Mesenchymal stem cell (in vitro differentiated cells and primary cell): ENCODE results near the gene TMEM244.
"Not testable (repeated sequence)": the region's sequence is repeated elsewhere in the genome, so short reads cannot be mapped to it uniquely, and the experiment has no call there.

ENCODE experiments used
- DNase-seq: peaks from one replicate; pipeline ENCODE4 v3.0.0-alpha.2; 2013
- H2AFZ ChIP-seq: one replicate; pipeline ENCODE4 v1.6.1; 2013; ENCODE audit warnings: low read depth, mild to moderate bottlenecking, control low read depth, inconsistent platforms, low read length, moderate library complexity
- H2AK5ac ChIP-seq: 2 replicates; pipeline ENCODE4 v1.6.1; 2013; ENCODE audit warnings: low read length, moderate library complexity, mild to moderate bottlenecking, inconsistent platforms; ENCODE audit not compliant: severe bottlenecking
- H2BK120ac ChIP-seq: one replicate; pipeline ENCODE4 v1.6.1; 2013; ENCODE audit warnings: low read depth, mild to moderate bottlenecking, inconsistent platforms, low read length, moderate library complexity
- H2BK12ac ChIP-seq, 2 experiments: one replicate each; pipeline ENCODE4 v1.6.1; 2013; ENCODE audit warnings: inconsistent platforms in 2 of 2, low read length in 2 of 2, mild to moderate bottlenecking in 2 of 2, moderate library complexity in 2 of 2, control low read depth in 1 of 2
- H2BK15ac ChIP-seq: one replicate; pipeline ENCODE4 v1.6.1; 2013; ENCODE audit warnings: mild to moderate bottlenecking, low read depth, inconsistent platforms; ENCODE audit not compliant: poor library complexity, severe bottlenecking
- H2BK5ac ChIP-seq: 2 replicates; pipeline ENCODE4 v1.6.1; 2013; ENCODE audit warnings: low read depth, mild to moderate bottlenecking, low read length, control low read depth, inconsistent platforms; ENCODE audit not compliant: poor library complexity, severe bottlenecking
- H3K14ac ChIP-seq, 2 experiments: one replicate each; pipeline ENCODE4 v1.6.1; 2013; ENCODE audit warnings: inconsistent platforms in 2 of 2, low read length in 2 of 2, control low read depth in 1 of 2, mild to moderate bottlenecking in 1 of 2, moderate library complexity in 1 of 2
- H3K18ac ChIP-seq, 2 experiments: one replicate each; pipeline ENCODE4 v1.6.1; 2013; ENCODE audit warnings: inconsistent platforms in 2 of 2, low read length in 2 of 2, control low read depth in 1 of 2, low read depth in 1 of 2, mild to moderate bottlenecking in 1 of 2
- H3K23ac ChIP-seq, 2 experiments: one replicate each; pipeline ENCODE4 v1.6.1; 2013; ENCODE audit warnings: inconsistent platforms in 2 of 2, low read length in 2 of 2, mild to moderate bottlenecking in 2 of 2, moderate library complexity in 2 of 2, control low read depth in 1 of 2
- H3K27ac ChIP-seq: 2 replicates; pipeline ENCODE4 v1.5.1; 2013; ENCODE audit warnings: mild to moderate bottlenecking, moderate library complexity, low read length, control low read depth, inconsistent platforms; ENCODE audit not compliant: poor library complexity, severe bottlenecking
- H3K27me3 ChIP-seq, 2 experiments: 2 replicates each; pipeline versions ENCODE4 v1.6.1 to v1.7.0; 2013; ENCODE audit warnings: low read length in 2 of 2, mild to moderate bottlenecking in 2 of 2, moderate library complexity in 2 of 2, control low read depth in 1 of 2, inconsistent platforms in 1 of 2; ENCODE audit not compliant: control insufficient read depth in 1 of 2, insufficient read depth in 1 of 2
- H3K36me3 ChIP-seq, 2 experiments: 2 replicates each; pipeline versions ENCODE4 v1.6.1 to v1.7.0; 2013; ENCODE audit warnings: low read length in 2 of 2, control low read depth in 1 of 2, inconsistent platforms in 1 of 2, low read depth in 1 of 2, mild to moderate bottlenecking in 1 of 2; ENCODE audit not compliant: insufficient read depth in 2 of 2, control insufficient read depth in 1 of 2
- H3K4ac ChIP-seq, 2 experiments: one replicate each; pipeline ENCODE4 v1.6.1; 2013; ENCODE audit warnings: inconsistent platforms in 2 of 2, low read length in 2 of 2, mild to moderate bottlenecking in 2 of 2, moderate library complexity in 2 of 2, control low read depth in 1 of 2, low read depth in 1 of 2
- H3K4me1 ChIP-seq: 2 replicates; pipeline ENCODE4 v1.6.1; 2013; ENCODE audit warnings: low read depth, low read length, control low read depth; ENCODE audit not compliant: control insufficient read depth, insufficient read depth
- H3K4me2 ChIP-seq: 2 replicates; pipeline ENCODE4 v1.6.1; 2013; ENCODE audit warnings: low read length, mild to moderate bottlenecking, inconsistent platforms; ENCODE audit not compliant: poor library complexity, severe bottlenecking
- H3K4me3 ChIP-seq, 2 experiments: 2 replicates each; pipeline versions ENCODE4 v1.5.1 to v1.7.0; 2013; ENCODE audit warnings: low read length in 2 of 2, mild to moderate bottlenecking in 2 of 2, control low read depth in 1 of 2, low read depth in 1 of 2; ENCODE audit not compliant: insufficient read depth in 1 of 2
- H3K79me1 ChIP-seq: replicated peaks from 2 replicates; pipeline ENCODE4 v1.6.1; 2013; ENCODE audit warnings: mild to moderate bottlenecking, control low read depth, low read length, inconsistent platforms; ENCODE audit not compliant: poor library complexity, severe bottlenecking
- H3K9ac ChIP-seq: 2 replicates; pipeline ENCODE4 v1.7.0; 2013; ENCODE audit warnings: mild to moderate bottlenecking, low read length, moderate library complexity
- H3K9me3 ChIP-seq: 2 replicates; pipeline ENCODE4 v1.7.0; 2013; ENCODE audit warnings: mild to moderate bottlenecking, low read length; ENCODE audit not compliant: control insufficient read depth
- H4K8ac ChIP-seq: one replicate; pipeline ENCODE4 v1.6.1; 2013; ENCODE audit warnings: inconsistent platforms, mild to moderate bottlenecking, low read length, moderate library complexity
- H4K91ac ChIP-seq: one replicate; pipeline ENCODE4 v1.6.1; 2013; ENCODE audit warnings: mild to moderate bottlenecking, low read length, inconsistent platforms
- whole genome bisulfite sequencing: methylation state at CpG from one replicate; pipeline ENCODE4 v1.1.7; 2013; ENCODE audit warnings: mixed read lengths; 5-methylcytosine and 5-hydroxymethylcytosine counted together

The TMEM244 gene

DNA sequence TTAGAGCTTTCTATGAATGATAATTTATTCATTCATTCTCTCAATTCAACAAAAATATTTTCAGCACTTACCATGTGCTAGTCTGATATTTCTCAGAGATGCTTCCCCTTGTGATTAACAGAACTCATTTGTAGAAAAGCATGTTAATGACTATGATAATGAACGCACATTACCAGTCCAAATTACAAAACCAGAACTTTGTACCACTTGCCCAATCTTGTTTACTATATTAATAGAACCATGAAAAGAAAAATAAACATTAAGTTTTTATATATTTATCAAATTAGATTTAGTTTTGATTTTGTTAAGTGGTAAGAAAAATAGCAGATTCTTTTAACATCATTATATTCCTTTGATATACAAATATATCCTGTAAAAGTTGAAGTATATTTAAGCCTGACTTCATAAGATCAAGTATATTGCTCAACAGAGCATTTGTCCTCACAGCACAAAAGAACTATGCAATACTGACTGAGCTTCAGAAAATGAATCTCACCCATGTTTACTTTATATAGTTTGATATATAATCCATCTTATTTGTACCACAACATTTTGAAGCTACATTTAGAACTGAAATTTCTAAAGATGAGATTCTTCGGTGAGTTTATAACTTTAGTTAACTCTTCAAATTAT, 48.9 kb downstream of the TMEM244 start:
- Histone ChIP-seq H3K27ac (no peak overlapping the region), H3K14ac (no peak overlapping the region), H2AK5ac (no peak overlapping the region), H4K91ac (no peak overlapping the region), H3K23ac (no peak overlapping the region), H2BK15ac (no peak overlapping the region), H3K4me2 (no peak overlapping the region), H3K4me1 (no peaks in the 10 kb centered on the region), H3K18ac (no peak overlapping the region), H3K4me3 (no peak overlapping the region), H2BK12ac (no peak overlapping the region), H3K36me3 (no peaks in the 10 kb centered on the region), H3K9me3 (no peaks in the 10 kb centered on the region), H3K4ac (no peak overlapping the region), H3K27me3 (no peaks in the 10 kb centered on the region), H2BK5ac (no peak overlapping the region), H3K79me1 (no peaks in the 10 kb centered on the region), H4K8ac (no peak overlapping the region), H2BK120ac (no peak overlapping the region), H2AFZ (no peak overlapping the region), H3K9ac (no peak overlapping the region)
- DNase-seq, result no peak
- WGBS, result no CpG with 5 or more reads among the region's 2 CpGs

GRCh38 chr6:129807141-129807540, 54.0 kb downstream of the TMEM244 start:
- not testable (repeated sequence) for H3K23ac ChIP-seq, H3K14ac ChIP-seq, H3K4me2 ChIP-seq, H3K36me3 ChIP-seq, H3K9ac ChIP-seq, H4K8ac ChIP-seq, DNase-seq, H2BK15ac ChIP-seq, H4K91ac ChIP-seq, H3K79me1 ChIP-seq, H2BK12ac ChIP-seq, H2BK5ac ChIP-seq, H2AFZ ChIP-seq, H3K9me3 ChIP-seq, H3K4me3 ChIP-seq, H2AK5ac ChIP-seq, H3K4ac ChIP-seq, H3K4me1 ChIP-seq, H3K27me3 ChIP-seq, H3K27ac ChIP-seq, H3K18ac ChIP-seq, H2BK120ac ChIP-seq
- 82% methylated on average over 1 of the region's 2 CpGs for WGBS

GRCh38 chr6:129802920-129803319, 58.2 kb downstream of the TMEM244 start:
- H3K27me3 ChIP-seq, result not testable (repeated sequence)

DNA sequence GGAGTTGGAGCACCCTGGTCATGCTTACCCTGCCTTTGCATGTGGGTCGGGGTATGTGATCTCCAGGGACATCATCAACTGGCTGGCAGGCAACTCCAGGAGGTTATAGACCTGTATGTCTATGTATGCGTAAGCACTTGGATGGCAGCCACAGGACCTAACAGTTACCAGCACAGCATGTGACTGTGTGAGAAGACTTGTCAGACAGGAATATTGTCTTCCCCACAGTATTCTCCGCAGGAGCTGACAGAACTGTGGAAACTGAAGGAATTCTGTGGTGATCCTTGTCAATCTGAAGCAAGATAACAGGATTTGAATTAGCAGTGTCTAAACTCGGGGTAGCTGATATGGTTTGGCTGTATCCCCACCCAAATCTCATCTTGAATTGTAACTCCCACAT, 59.2 kb downstream of the TMEM244 start:
- Histone ChIP-seq H2BK120ac (no peak overlapping the region), H3K27ac (no peak overlapping the region), H3K36me3 (no peaks in the 10 kb centered on the region), H3K79me1 (no peaks in the 10 kb centered on the region), H4K8ac (no peak overlapping the region), H3K4me3 (no peak overlapping the region), H2BK15ac (no peak overlapping the region), H3K4ac (no peak overlapping the region), H2BK12ac (no peak overlapping the region), H2AFZ (no peak overlapping the region), H3K18ac (no peak overlapping the region), H3K23ac (no peak overlapping the region), H2BK5ac (no peak overlapping the region), H3K9me3 (no peaks in the 10 kb centered on the region), H3K27me3 (no peaks in the 10 kb centered on the region), H3K4me2 (no peak overlapping the region), H3K9ac (no peak overlapping the region), H3K4me1 (no peaks in the 10 kb centered on the region), H4K91ac (no peak overlapping the region), H3K14ac (no peak overlapping the region), H2AK5ac (no peak overlapping the region)
- no peak for DNase-seq
- 92% methylated on average over 3 of the region's 4 CpGs for WGBS

More at GRCh38 chr6:129802920-129803319, 58.2 kb downstream of the TMEM244 start:
- not testable (repeated sequence) for H2AFZ ChIP-seq, DNase-seq, H2BK5ac ChIP-seq, H4K8ac ChIP-seq, H3K79me1 ChIP-seq, H2BK120ac ChIP-seq, H2BK15ac ChIP-seq, H3K23ac ChIP-seq, H3K4me1 ChIP-seq, H2BK12ac ChIP-seq, H3K9ac ChIP-seq, H3K36me3 ChIP-seq, H3K9me3 ChIP-seq, H3K18ac ChIP-seq, H3K4me2 ChIP-seq, H4K91ac ChIP-seq, H3K4ac ChIP-seq, H3K27ac ChIP-seq, H2AK5ac ChIP-seq, H3K14ac ChIP-seq
- peak overlapping the region in 1 of 2 experiments; percentile 3 for H3K4me3 ChIP-seq
